GM19455 (cell line): Measurements from ENCODE around the gene COL23A1.
"Not testable (repeated sequence)": the region's sequence is repeated elsewhere in the genome, so short reads cannot be mapped to it uniquely, and the experiment has no call there.

Experiments
- ATAC-seq: cut with Tn5 transposase; IDR thresholded peaks from one replicate; pipeline ENCODE4 v1.9.1; 2021; ENCODE audit not compliant: unreplicated experiment

The COL23A1 gene

DNA sequence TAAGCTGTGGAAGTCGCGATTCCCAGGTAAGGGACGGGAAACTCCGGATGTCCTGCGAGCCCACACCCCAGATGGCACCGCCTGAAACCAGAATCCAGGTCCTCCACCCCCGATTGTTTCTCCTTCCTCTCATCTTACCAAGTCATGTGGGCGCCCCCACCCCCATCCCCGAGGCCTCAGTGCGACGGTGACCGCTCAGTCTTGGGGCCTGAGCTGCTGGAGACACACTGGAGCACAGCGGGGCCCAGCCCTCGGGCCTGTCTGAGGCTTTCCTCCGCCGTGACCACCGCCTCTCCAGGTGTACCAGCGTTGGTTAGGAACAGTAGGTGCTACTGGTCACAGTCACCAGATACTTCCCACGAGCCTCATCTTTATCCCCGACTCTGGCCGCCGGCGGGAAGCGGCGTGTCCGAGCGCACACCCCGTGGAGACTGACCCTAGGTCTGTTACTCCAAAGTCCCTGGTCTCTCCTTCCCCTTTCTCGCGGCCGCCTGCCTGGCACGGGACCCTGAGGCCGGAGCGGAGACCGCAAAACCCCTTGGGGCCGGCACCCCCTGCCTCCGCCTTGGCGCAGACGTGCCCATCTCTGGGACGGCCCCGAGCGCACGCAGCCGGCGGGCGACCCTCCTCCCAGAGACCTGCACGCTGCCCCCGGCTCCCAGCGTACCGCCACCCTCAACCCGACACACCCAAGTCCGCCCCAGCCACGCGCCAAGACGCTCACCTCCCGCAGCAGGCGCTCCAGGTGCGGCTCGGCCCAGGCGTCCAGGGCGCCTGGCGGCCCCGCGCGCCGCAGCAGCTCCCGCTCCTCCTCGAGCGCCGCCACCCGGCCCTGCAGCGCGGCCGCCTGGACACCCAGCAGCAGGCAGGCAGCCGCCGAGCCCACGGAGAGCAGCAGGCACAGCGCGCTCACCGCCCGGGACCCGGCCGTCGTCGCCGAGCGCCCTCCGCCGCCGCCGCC lies 733 bp downstream of the COL23A1 start:
- no peak for ATAC-seq

DNA sequence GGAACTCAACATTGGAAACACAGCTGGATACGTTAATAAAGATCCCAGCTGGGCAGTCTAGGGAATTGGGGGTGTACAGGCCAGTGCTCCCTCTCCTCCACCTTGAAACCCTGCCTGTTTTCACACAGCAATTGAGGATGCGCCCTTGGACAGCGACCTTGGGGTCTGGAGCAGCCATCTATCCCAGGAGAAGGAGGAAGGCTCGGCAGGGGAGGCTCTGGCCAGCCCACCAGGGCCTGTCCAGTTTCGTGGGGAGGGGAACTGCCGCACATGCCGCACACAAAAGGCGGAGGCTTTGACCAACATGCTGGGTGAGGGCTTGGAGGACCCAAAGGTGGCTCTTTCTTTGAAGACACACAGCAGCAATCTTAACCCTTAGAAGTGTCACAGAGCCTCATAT lies 1.4 kb downstream of the COL23A1 start:
- no peak for ATAC-seq

DNA sequence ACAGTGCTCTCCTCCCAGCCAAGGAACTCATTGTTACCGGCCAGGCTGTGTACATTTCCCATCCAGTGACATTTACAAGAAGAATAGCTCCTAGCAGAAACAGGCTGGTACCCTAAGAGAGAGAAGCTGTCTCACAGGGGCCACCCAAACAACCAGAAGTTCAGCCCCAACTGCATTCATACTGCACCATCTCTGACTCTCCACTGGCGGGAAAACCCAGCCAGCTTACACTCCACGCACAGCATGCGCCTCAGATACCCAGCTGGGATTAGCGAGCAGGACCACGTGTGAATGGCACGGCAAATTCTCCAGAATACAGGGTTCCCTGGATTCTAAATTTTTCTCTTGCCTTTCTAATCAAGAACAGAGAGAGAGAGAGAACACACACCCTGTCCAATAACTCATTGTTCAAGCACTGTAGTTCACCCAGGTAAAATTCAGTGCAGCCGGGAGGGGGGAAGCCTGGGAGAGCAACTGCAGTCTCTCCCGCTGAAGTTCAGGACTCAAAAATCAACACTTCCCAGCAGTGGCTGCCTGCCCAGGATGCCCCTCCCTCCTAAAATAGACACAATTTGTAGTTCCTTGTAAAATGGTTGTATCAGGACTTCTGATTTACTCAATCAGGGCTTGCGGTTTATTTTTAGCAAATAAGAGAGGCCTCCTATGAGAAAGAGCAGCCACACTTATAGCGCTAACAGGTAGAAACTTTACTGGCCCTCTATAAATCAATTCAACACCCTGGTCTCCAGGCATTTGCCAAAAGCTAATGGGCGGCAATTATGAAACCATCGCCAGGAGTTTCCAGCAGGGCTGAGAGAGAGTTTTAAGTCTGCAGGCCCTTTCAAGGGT lies 2.2 kb downstream of the COL23A1 start:
- no peak for ATAC-seq

DNA sequence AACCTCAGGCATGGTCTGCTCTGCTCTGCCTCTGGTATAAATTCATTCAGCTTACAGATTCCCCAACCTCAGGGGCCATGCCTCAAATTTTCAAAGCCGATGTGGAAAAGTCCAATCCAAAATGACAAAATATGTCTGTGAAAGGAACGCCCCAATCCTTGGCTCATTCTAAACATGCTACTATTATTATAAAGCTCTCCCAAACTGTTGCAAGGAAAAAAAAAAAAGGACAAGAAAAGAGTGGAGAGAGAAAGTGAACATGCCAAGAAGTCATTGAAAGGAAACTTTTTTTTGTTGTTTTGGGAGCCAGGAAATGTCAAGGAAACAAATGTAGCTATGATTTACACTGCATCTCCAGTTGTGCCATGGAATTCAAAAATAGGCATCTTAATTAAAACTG lies 3.8 kb downstream of the COL23A1 start:
- ATAC-seq = no peak

DNA sequence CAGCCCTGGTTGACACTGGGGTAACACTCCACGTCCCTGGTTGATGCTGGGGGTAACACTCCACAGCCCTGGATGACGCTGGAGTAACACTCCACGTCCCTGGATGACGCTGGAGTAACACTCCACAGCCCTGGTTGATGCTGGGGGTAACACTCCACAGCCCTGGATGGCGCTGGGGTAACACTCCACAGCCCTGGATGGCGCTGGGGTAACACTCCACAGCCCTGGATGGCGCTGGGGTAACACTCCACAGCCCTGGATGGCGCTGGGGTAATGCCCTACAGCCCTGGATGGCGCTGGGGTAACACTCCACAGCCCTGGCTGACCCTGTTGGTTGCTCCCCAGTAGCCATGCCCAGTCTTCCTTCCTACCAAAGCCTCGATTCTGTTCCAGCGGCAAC lies 4.8 kb downstream of the COL23A1 start:
- not testable (repeated sequence) for ATAC-seq

DNA sequence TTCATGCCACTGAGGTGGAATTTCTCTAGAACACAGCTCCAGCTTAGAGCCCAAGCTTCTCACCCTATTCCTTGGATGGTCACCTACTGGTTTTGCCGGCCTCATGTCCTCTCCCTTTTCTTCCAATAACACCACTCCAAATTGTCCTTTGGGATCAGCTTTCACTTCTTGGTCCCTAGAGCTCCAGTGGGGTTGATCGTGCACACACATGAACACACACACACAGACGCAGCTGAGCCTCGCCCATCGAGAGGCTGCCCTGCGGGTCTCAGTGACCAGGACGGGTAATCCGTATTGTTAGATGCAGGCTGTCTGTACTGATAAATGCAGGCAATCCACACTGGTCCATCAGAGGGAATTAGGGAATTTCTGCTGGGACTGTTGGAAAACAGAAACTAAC lies 6.9 kb downstream of the COL23A1 start:
- ATAC-seq = no peak

DNA sequence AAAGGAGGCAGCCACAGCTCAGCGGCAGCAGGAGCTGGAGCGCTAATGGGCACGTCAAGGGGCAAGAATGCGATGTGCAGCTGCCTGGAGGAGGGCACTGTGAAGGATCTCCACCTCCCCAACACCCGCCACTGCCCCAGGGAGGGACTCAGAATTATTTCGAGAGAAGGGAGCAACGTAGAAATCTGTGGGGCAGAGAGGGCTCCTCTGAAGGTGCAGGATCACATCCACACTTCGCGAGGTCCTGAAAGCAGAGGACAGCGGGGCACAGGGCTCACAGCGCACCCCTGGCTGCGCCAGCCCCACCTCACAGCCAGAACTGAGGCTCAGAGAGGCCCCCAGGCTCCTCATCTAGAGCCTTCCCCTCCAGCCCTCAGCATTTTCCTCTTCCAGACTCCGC lies 7.9 kb downstream of the COL23A1 start:
- ATAC-seq = no peak

DNA sequence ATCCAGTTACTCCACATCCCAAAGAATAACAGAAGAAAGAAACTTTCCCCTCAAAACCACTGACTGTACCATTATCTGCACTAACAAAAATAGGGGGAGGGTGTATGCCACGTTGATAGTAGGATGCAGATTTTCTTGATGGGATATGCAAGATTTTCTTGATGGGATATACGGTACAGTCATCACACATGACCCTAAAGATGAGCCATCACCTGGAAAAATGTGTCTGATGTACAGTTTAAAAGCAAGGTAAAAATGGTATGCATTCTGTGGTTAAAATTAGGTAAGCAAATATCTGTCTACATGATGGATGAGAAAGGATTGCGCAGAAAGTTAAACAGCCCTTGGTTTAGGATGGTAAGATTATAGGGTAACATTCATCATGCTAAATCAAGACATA lies 8.6 kb downstream of the COL23A1 start:
- ATAC-seq = no peak

DNA sequence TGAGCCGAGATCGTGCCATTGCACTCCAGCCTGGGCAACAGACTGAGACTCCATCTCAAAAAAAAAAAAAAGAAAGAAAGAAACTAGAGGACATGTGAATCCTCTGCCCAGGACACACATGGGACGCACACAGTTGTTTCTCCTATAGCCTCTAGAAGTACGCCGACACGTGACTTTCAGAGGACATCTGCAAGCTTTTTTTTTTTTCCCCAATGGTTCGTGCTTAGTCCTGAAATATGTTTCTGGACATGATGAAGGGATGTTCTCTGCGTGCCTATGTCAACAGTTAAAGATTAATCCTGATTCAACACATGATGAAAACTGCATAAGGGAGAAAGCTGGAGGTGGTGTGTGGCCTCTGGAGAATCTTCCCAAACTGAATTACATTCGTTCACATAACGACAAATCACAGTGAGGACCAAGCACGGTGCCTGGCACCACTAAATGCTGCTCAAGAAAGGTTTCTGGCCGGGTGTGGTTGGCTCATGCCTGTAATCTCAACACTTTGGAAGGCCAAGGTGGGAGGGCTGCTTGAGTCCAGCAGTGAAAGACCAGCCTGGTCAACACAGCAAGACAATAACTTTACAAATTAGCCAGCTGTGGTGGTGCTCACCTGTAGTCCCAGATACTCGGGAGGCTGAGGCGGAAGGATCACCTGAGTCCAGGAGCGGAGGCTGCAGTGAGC lies 9.8 kb downstream of the COL23A1 start:
- ATAC-seq = no peak

DNA sequence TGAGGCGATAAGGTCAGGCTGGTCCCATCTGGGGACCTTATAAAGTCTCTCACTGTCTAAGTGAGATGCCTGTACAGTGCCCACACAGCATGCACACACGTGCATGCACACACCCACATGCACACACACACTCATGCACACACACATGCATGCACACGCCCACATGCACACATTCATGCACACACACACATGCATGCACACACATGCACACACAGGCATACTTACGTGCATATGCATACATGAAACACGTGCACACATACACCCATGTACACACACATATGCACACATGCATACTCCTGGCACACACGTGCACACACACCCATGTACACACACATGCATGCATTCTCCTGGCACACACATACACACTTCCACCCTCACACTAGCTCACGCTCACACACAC lies 12.2 kb downstream of the COL23A1 start:
- no peak for ATAC-seq

DNA sequence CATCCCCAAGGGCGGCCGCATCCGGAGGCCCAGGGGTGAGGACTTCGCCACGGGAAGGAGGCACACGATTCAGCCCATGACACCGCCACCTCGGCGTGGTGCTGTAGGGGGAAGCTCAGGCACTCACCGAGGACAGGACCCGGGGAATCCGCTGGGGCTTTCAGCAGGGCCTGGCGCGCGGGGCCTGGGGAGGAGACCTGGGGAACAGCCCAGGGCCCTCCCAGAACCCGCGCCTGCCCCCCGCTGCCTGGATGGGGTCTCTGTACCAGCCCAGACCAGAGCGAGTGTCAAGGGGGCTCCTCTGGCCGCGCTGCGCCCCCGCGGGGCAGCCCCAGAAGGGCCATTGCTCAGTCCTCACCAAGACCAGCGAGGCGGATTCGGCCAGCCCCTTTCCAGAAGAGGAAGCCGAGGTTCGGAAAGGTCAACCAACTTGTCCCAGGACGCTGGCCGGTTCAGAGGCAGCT lies 12.8 kb downstream of the COL23A1 start:
- no peak for ATAC-seq

DNA sequence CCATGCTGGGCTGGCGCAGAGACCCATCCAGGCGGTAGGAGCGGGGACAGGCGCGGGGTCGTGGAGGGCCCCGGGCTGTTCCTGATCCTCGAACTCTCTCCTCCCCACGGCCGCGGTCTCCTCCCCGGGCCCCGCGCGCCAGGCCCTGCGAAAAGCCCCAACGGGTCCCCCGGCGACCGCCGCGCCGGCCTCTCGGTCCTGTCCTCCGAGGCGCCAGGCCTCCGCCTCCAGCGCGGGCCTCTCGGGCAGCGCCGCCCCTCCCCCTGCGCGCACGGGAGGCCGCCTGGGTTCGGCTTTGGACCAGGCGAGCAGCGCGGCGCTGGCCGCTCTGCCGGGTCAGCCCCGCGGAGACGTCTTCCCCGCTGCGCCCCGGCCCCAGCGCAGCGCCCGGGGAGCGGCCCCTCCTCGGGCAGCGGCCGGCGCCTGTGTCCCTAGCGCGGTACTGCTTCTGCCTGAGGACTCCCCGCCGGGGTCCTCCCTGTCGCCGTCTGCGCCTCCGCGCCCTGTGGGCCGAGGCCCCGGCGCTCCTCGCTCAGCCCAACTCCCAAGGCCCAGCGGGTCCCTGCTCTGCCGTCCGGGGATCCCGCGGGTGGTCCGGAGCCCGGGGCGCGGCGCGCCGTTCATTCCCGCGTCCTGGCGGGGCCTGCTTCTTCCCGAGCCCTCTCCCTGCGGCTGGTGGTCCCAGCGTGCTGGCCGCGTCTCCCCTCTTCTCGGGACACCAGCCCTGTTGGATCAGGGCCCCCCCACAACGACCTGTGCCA lies 13.4 kb downstream of the COL23A1 start:
- no peak for ATAC-seq

DNA sequence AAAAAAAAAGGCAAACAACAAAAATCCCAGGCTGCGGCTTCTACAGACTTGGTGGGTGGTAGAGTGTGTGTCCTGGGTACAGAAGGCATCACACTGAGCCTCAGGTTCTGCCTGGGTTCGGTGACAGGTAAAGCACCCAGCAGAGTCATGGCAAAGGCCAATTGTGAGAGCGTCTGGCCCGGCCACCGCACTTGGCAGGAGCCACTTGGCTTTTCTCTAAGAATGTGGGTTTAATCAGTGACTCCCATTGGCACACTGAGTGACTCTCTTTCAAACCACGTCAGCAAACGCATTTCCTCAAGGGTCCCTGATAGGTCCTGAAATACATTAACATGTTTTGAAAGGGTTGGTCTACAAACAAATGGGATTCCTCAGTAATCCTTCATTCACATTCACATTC lies 17.0 kb downstream of the COL23A1 start:
- ATAC-seq = no peak

DNA sequence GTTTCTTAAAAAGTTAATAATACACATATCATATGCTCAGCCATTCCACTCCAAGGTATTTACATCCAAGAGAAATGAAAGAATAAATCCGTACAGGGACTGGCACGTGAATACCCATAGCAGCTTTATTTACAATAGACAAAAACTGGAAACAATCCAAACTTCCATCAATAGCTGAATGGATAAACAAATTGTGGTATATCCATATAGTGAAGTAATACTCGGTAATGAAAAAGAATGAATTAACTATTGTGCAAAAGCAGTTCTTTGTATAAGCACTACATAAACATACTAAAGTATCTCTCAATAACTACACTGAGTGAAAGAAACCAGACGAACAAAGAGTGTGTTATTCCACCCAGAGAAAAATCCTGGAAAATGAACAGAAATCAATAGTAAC lies 17.6 kb downstream of the COL23A1 start:
- no peak for ATAC-seq

DNA sequence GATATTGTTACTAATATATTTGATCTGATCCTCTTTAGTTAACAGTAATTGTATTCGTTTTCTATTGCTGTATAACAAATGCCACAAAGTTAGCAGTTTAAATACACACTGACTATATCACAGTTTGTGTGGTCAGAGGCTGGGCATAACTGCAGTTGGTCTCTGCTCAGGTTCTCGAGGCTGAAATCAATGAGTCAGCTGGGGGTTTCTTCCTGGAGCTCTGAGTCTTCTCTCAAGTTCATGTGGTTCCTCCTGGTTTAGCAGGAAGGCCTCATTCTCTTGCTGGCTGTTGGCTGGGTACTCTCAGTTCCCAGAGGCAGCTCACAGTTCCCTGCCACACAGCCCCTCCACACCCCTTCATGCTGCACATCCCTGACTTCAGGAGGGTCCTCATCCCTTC lies 20.7 kb downstream of the COL23A1 start:
- no peak for ATAC-seq

DNA sequence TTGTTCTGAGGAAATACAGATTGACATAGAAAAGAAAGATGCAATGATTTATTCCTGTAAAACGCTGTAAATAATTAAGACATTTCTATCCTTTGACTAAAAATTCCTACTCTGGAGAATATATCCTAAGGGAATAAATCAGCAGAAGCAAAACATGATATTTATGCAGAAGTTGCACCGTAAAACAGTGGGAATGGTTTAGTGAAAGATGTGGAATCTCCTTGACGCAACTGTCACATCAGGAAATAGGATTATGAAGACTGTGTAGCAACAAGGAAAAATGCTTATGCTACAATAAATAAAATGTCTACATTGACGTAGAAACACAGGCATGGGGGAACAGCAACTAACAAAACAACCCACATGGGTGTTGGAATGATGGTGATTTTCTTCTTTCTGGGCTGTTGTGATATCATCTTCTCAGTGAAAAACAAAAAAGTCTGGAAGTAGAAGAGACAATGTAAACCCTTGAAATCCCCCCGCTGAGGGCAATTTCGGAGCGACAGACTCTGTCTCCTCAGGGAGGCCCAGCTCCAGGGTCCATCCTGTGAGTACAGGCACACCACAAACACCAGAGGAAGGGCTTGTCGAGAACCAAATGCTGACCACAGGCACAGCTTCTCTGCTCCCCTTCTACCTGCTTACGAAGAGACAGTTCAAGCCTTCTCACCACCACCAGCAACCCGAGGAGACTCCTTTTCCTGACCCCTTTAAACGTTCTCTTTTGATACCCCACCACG lies 25.2 kb downstream of the COL23A1 start:
- no peak for ATAC-seq

DNA sequence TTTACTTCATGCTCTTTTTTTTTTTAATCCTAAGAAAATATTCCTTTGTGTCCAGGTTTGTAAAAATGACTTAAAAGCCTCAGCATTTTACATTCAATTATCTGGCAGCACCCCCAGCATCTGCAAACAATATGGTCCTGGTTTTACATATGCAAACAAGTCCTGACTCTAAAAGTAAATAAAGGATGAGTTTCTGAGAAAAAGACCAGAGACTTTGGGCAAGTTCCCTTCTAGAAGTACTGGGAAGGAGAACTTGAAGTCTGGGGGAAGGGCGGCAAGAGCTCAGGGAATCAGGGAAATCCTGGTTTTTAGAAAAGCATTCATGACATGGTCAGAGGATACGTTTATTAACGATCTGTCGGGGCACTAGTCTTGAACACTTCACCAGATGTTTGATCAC lies 25.8 kb downstream of the COL23A1 start:
- no peak for ATAC-seq

DNA sequence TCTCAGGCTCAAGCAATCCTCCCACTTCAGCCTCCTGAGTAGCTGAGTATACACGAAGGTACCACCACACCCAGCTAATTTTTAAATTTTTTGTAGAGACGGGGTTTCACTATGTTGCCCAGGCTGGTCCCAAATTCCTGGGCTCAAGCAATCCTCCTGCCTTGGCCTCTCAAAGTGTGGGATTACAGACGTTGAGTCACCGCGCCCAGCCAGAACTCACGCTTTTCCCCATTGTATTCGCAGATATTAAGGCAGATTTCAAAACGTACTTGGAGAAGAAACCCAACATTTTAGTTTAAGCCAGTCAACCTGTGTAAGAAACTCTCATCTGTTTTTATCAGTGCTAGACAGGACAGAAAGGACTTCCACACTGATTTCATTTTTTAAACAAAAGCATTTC lies 26.6 kb downstream of the COL23A1 start:
- no peak for ATAC-seq

DNA sequence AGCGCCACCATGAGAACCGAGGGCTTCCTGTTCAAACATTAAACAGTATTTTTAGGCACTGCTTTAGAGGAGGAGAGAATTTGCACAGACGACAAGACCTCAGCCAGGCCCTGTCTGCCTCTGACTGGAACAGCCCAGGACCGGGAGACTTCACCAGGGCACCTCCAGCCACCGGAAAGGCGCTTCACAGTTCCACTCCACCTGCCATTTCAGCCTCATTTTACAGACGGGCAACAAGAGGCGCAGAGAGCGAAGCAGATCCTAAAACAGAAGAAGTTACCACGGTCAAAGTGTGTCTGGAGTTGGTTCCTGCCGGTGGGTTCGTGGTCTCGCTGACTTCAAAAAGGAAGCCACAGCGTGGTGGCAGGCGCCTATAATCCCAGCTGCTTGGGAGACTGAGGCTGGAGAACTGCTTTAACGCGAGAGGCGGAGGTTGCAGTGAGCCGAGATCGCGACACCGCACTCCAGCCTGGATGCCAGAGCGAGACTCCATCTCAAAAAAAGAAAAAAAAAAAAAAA lies 28.4 kb downstream of the COL23A1 start:
- no peak for ATAC-seq

DNA sequence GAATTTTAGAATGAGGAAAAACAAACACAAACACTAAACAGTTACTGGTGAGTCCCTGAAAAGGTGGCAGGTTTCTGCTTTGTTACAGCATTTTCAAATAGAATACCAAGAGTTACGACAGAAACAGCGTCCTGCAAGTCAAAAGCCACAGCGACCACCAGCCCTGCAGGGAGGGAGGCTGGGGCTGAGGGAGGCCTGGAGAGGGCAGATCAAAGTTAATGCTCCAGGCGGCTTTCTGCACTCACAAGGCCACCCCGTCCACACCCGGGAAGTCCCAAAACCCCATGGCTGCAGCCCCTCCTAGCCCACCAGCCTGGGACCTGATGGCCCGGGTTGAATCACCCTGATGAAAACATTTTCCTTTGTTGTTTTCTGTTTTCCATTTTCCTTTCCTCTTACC lies 29.3 kb downstream of the COL23A1 start:
- no peak for ATAC-seq
